Fibroblast of lung (primary cell): ENCODE measurements around the gene SNAP29. TPM values are rescaled to one million over a fixed set of nuclear protein-coding genes. Genes with fewer than 3 reads are reported as not detected.
"Not testable (repeated sequence)": the region's sequence is repeated elsewhere in the genome, so short reads cannot be mapped to it uniquely, and the experiment has no call there.

Experiments
- DNase-seq, 2 donors: peaks; one replicate each; pipeline versions ENCODE4 v3.0.0 to v3.0.0-alpha.2; 2010; ENCODE audit warnings: low read depth in 2 of 2
- H2AFZ ChIP-seq: 2 replicates; pipeline ENCODE4 v1.5.1; 2012; ENCODE audit warnings: low read length, control low read depth, inconsistent platforms
- H3K27ac ChIP-seq: 2 replicates; pipeline ENCODE4 v1.5.1; 2011; ENCODE audit warnings: low read length, control low read depth; ENCODE audit not compliant: insufficient read depth
- H3K27me3 ChIP-seq: 2 replicates; pipeline ENCODE4 v1.5.1; 2011; ENCODE audit warnings: mild to moderate bottlenecking, low read length; ENCODE audit not compliant: control insufficient read depth, insufficient read depth
- H3K36me3 ChIP-seq: 2 replicates; pipeline ENCODE4 v1.5.1; 2011; ENCODE audit warnings: low read length; ENCODE audit not compliant: control insufficient read depth, insufficient read depth
- H3K4me1 ChIP-seq: 2 replicates; pipeline ENCODE4 v1.5.1; 2011; ENCODE audit warnings: low read length; ENCODE audit not compliant: control insufficient read depth, insufficient read depth; ENCODE audit errors: extremely low read depth
- H3K4me2 ChIP-seq: 2 replicates; pipeline ENCODE4 v1.5.1; 2011; ENCODE audit warnings: low read length, control low read depth; ENCODE audit not compliant: insufficient read depth; ENCODE audit errors: extremely low read depth
- H3K4me3 ChIP-seq, 4 experiments: fragments of 200-600 bp in 1 of 4; sonication (generic) in 1 of 4; replicated peaks in 1 of 4; 2 replicates each; pipeline ENCODE4 v1.5.1; 2011 to 2016; ENCODE audit warnings: low read length in 4 of 4, low read depth in 3 of 4, mild to moderate bottlenecking in 3 of 4, control low read depth in 2 of 4, inconsistent platforms in 1 of 4, mixed read lengths in 1 of 4; ENCODE audit not compliant: insufficient read depth in 1 of 4; ENCODE audit errors: control extremely low read depth in 1 of 4
- H3K79me2 ChIP-seq: 2 replicates; pipeline ENCODE4 v1.5.1; 2012; ENCODE audit warnings: mild to moderate bottlenecking, low read length, inconsistent platforms; ENCODE audit not compliant: control insufficient read depth, insufficient read depth
- H3K9ac ChIP-seq: 2 replicates; pipeline ENCODE4 v1.5.1; 2011; ENCODE audit warnings: mild to moderate bottlenecking, low read length, control low read depth; ENCODE audit not compliant: insufficient read depth
- H3K9me3 ChIP-seq: 2 replicates; pipeline ENCODE4 v1.5.1; 2012; ENCODE audit warnings: low read depth, low read length; ENCODE audit not compliant: control insufficient read depth, insufficient read depth
- H4K20me1 ChIP-seq: 2 replicates; pipeline ENCODE4 v1.5.1; 2011; ENCODE audit warnings: low read length; ENCODE audit not compliant: control insufficient read depth, insufficient read depth; ENCODE audit errors: extremely low read depth
- CTCF ChIP-seq, 2 donors: IDR thresholded peaks in 1 of 2; conservative IDR thresholded peaks in 1 of 2; 1 replicate in 1 of 2; 2 replicates in 1 of 2; pipeline ENCODE4 v1.5.1; 2011 to 2012; ENCODE audit warnings: low read length in 2 of 2, control low read depth in 1 of 2, inconsistent platforms in 1 of 2, low read depth in 1 of 2, mild to moderate bottlenecking in 1 of 2
- EZH2 ChIP-seq: IDR thresholded peaks from 2 replicates; pipeline ENCODE4 v1.5.1; 2012; ENCODE audit warnings: low read length, control low read depth, mild to moderate bottlenecking; ENCODE audit errors: missing control alignments
- polyA plus RNA-seq, 2 donors: library from polyadenylated mRNA; depleted of rRNA in 1 of 2; stranded (reverse) in 1 of 2; unstranded in 1 of 2; fragments of >200 nt; gene quantifications; 2 replicates each; pipeline ENCODE4 v1.2.1, GENCODE V29; 2011 to 2012; ENCODE audit warnings: missing spikeins in 1 of 2
- total RNA-seq: library from RNA; depleted of rRNA; stranded (reverse); fragments of >200 nt; gene quantifications from 2 replicates; pipeline ENCODE4 v1.2.1, GENCODE V29; 2014

SNAP29 gene
- total and polyA plus RNA-seq, 2 donors (not counting 1 experiment from before 2014, with no cell fraction given) = 10.6 to 36.1 TPM

DNA sequence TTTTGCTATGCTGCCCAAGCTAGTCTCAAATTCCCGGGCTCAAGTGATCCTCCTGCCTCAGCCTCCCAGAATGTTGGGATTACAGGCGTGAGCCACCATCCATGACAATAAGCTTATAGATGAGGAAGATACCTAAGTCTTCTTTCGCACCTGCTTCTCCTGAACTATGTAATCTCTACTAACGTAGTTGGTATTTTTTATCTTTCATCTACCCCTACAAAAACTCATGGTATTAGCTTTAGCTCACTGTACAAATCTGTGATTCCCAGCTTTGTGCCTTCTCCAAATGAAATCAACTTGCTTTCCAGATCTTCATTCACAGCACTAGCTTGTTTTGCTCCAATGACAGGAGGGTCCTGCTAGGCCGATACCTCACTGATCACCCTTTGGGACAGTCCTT, 36.6 kb upstream of the SNAP29 start:
- H3K36me3 ChIP-seq = peaks cover 4% of the 10 kb centered on the region

DNA sequence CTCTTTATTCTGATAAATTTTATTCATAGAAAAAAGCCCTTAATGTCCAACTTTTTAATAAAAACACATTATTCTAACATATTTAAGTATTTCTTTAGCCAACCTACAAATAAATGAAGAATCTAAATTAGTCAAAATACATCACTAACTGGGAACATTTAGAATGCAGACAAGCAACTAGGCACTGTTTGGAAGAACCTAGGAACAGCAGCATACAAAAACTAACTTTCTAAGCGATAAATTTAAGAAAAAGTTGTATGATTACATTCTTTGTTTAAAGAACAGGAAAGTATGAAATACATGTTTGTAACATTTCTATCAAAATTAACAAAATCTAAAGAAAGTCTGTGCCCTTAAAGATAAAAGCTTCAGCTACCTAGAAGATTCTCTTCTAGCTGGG, 35.5 kb upstream of the SNAP29 start:
- peaks cover 4% of the 10 kb centered on the region for H3K36me3 ChIP-seq
- DNase-seq = no peak
- TF ChIP-seq CTCF (conservative IDR thresholded peaks at IDR 0.05 in 1 of 2, IDR thresholded peaks at IDR 0.05 in 1 of 2; ENCODE audit: low read depth in 1 of 2, low read length in 2 of 2) = no peak
- TF ChIP-seq EZH2 = no peak

More for the DNA sequence above, 36.6 kb upstream of the SNAP29 start:
- H3K9me3 ChIP-seq = no peaks in the 10 kb centered on the region
- no peaks in the 10 kb centered on the region for H3K79me2 ChIP-seq
- no peak overlapping the region for H2AFZ ChIP-seq
- no peaks in the 10 kb centered on the region for H4K20me1 ChIP-seq
- H3K4me1 ChIP-seq = no peaks in the 10 kb centered on the region
- TF ChIP-seq CTCF (conservative IDR thresholded peaks at IDR 0.05 in 1 of 2, IDR thresholded peaks at IDR 0.05 in 1 of 2; ENCODE audit: low read depth in 1 of 2, low read length in 2 of 2) = no peak
- no peak for DNase-seq
- no peak overlapping the region for H3K4me2 ChIP-seq
- H3K9ac ChIP-seq = no peak overlapping the region
- H3K27ac ChIP-seq = no peak overlapping the region
- H3K27me3 ChIP-seq = no peaks in the 10 kb centered on the region
- H3K4me3 ChIP-seq = no peak overlapping the region

DNA sequence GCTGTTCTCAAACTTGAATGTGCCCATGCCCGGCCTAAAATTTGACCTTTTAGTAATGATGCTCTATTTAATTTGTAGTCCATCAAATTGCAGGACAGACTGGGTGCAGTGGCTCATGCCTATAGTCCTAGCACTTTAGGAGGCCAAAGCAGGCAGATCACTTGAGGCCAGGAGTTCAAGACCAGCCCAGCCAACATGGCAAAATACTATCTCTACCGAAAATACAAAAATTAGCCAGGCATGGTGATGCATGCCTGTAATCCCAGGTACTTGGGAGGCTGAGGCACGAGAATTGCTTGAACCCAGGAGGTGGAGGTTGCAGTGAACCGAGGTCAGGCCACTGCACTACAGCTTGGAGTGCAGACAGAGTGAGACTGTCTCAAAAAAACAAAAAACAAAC, 33.6 kb upstream of the SNAP29 start:
- H3K4me3 ChIP-seq, H3K9me3 ChIP-seq, H3K4me1 ChIP-seq, H3K4me2 ChIP-seq, H2AFZ ChIP-seq, H3K36me3 ChIP-seq, H3K27me3 ChIP-seq, DNase-seq, H3K9ac ChIP-seq, H3K79me2 ChIP-seq, H4K20me1 ChIP-seq, H3K27ac ChIP-seq: not testable (repeated sequence)

More for the DNA sequence above, 35.5 kb upstream of the SNAP29 start:
- no peaks in the 10 kb centered on the region for H3K4me1 ChIP-seq
- no peaks in the 10 kb centered on the region for H3K79me2 ChIP-seq
- no peak overlapping the region for H3K4me2 ChIP-seq
- H3K27ac ChIP-seq = no peak overlapping the region
- H3K9ac ChIP-seq = no peak overlapping the region
- H3K9me3 ChIP-seq = no peaks in the 10 kb centered on the region
- no peaks in the 10 kb centered on the region for H3K27me3 ChIP-seq
- H3K4me3 ChIP-seq = no peak overlapping the region
- no peak overlapping the region for H2AFZ ChIP-seq
- no peaks in the 10 kb centered on the region for H4K20me1 ChIP-seq
